Lower leg skin (tissue), 3 donors: ENCODE measurements around the gene CYP2D6.

Experiments
- POLR2A ChIP-seq, 2 donors: fragments of 450-650 bp; IDR thresholded peaks; one replicate each; pipeline ENCODE4 v1.6.1; 2016 to 2017; ENCODE audit warnings: antibody characterized with exemption in 2 of 2, mild to moderate bottlenecking in 1 of 2, moderate library complexity in 1 of 2
- TF ChIP-seq, protein P1 (sequence below), 3 donors: fragments of 450-650 bp; IDR thresholded peaks; one replicate each; pipeline ENCODE4 v1.5.1; 2016; ENCODE audit warnings: antibody characterized with exemption in 3 of 3, mild to moderate bottlenecking in 3 of 3, moderate library complexity in 2 of 3

GRCh38 chr22:42138972-42139371 lies 8.4 kb upstream of the CYP2D6 start:
- TF ChIP-seq, protein P1, sequence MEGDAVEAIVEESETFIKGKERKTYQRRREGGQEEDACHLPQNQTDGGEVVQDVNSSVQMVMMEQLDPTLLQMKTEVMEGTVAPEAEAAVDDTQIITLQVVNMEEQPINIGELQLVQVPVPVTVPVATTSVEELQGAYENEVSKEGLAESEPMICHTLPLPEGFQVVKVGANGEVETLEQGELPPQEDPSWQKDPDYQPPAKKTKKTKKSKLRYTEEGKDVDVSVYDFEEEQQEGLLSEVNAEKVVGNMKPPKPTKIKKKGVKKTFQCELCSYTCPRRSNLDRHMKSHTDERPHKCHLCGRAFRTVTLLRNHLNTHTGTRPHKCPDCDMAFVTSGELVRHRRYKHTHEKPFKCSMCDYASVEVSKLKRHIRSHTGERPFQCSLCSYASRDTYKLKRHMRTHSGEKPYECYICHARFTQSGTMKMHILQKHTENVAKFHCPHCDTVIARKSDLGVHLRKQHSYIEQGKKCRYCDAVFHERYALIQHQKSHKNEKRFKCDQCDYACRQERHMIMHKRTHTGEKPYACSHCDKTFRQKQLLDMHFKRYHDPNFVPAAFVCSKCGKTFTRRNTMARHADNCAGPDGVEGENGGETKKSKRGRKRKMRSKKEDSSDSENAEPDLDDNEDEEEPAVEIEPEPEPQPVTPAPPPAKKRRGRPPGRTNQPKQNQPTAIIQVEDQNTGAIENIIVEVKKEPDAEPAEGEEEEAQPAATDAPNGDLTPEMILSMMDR (IDR thresholded peaks at IDR 0.05): no peak
- no peak for TF ChIP-seq POLR2A (IDR thresholded peaks at IDR 0.05)
